ENCODE results near the gene SULT4A1.

- TF ChIP-seq CTCF (IDR thresholded peaks at IDR 0.05 in 8 of 11, conservative IDR thresholded peaks at IDR 0.05 in 3 of 11), result no peak
- no peak for TF ChIP-seq POLR2AphosphoS5 (IDR thresholded peaks at IDR 0.05)
- no peak for TF ChIP-seq POLR2A (IDR thresholded peaks at IDR 0.05)
Observed at GRCh38 chr22:43900206-43900605, 37.9 kb upstream of the SULT4A1 start.

Data from spleen (tissue), 7 donors.